Activated T-cell treated with anti-CD3 and anti-CD28 coated beads, Interleukin-2, amount 50 U/mL, for 4 hours (primary cell): ENCODE data around the gene RNU7-1. TPM values are rescaled to one million over a fixed set of nuclear protein-coding genes. Genes with fewer than 3 reads are reported as not detected.
"Not testable (repeated sequence)": the region's sequence is repeated elsewhere in the genome, so short reads cannot be mapped to it uniquely, and the experiment has no call there.

Experiments used
- ATAC-seq, 2 donors: fragments of 200-7000 bp; cut with Tn5 transposase; one replicate each; pipeline ENCODE4 v1.10.0; 2021
- DNase-seq: peaks from one replicate; pipeline ENCODE4 v3.0.0-alpha.2; 2020
- H3K27me3 Mint-ChIP-seq: one replicate; pipeline ENCODE4 v1.8.0; 2021; ENCODE audit warnings: low read depth, mixed read lengths
- H3K36me3 Mint-ChIP-seq: one replicate; pipeline ENCODE4 v1.8.0; 2022; ENCODE audit warnings: mixed read lengths; ENCODE audit not compliant: insufficient read depth
- H3K4me1 Mint-ChIP-seq: one replicate; pipeline ENCODE4 v1.8.0; 2021; ENCODE audit warnings: low read depth, mixed read lengths
- H3K4me3 Mint-ChIP-seq: one replicate; pipeline ENCODE4 v1.8.0; 2021; ENCODE audit warnings: mild to moderate bottlenecking, moderate library complexity, mixed read lengths
- H3K9me3 Mint-ChIP-seq: one replicate; pipeline ENCODE4 v1.8.0; 2021; ENCODE audit warnings: mixed read lengths
- total RNA-seq, 3 donors: library from RNA; stranded (reverse); gene quantifications; one replicate each; pipeline ENCODE4 v1.2.1, GENCODE V29; 2021

The RNU7-1 gene
- not detected for total RNA-seq

GRCh38 chr12:6943722-6944380, at the start of gene RNU7-1, which contains the start of gene C12orf57:
RNU7-1 (plus strand) TSS chr12:6943816.
C12orf57 (plus strand) TSS chr12:6944022; CDS start chr12:6944122, 100 bp downstream.
- no peaks in the 10 kb centered on the region for H3K9me3 Mint-ChIP-seq
- peak within 1 kb of the TSS; percentile 94 for H3K4me3 Mint-ChIP-seq
- ATAC-seq: peak; percentile 74
- peaks cover 70% of the 10 kb centered on the region for H3K4me1 Mint-ChIP-seq
- H3K36me3 Mint-ChIP-seq: peaks cover 2% of the 10 kb centered on the region
- peak; percentile 45 for DNase-seq
- H3K27me3 Mint-ChIP-seq: no peaks in the 10 kb centered on the region

- ATAC-seq: no peak
- H3K4me1 Mint-ChIP-seq: peaks cover 9% of the 10 kb centered on the region
- H3K36me3 Mint-ChIP-seq: no peaks in the 10 kb centered on the region
- no peaks in the 10 kb centered on the region for H3K9me3 Mint-ChIP-seq
- DNase-seq: no peak
- H3K4me3 Mint-ChIP-seq: no peak overlapping the region
- no peaks in the 10 kb centered on the region for H3K27me3 Mint-ChIP-seq
These were observed 49.3 kb upstream of the RNU7-1 start for GRCh38 chr12:6894321-6894720.

GRCh38 chr12:6896846-6897435, 46.7 kb upstream of the RNU7-1 start:
- Mint-ChIP-seq H3K4me3 (no peak overlapping the region), H3K9me3 (no peaks in the 10 kb centered on the region), H3K27me3 (no peaks in the 10 kb centered on the region), H3K4me1 (peaks cover 6% of the 10 kb centered on the region), H3K36me3 (no peaks in the 10 kb centered on the region)
- ATAC-seq (no peak), DNase-seq (no peak)

GRCh38 chr12:6899427-6899826, 44.2 kb upstream of the RNU7-1 start:
- no peak for ATAC-seq
- Mint-ChIP-seq H3K27me3 (no peaks in the 10 kb centered on the region), H3K4me3 (no peak overlapping the region), H3K36me3 (no peaks in the 10 kb centered on the region), H3K9me3 (no peaks in the 10 kb centered on the region), H3K4me1 (peaks cover 6% of the 10 kb centered on the region)
- DNase-seq: no peak

- ATAC-seq: no peak
- Mint-ChIP-seq H3K9me3 (no peaks in the 10 kb centered on the region), H3K27me3 (no peaks in the 10 kb centered on the region), H3K4me3 (no peak overlapping the region), H3K36me3 (no peaks in the 10 kb centered on the region), H3K4me1 (peaks cover 6% of the 10 kb centered on the region)
- DNase-seq: no peak
These were observed 43.6 kb upstream of the RNU7-1 start for GRCh38 chr12:6899837-6900519.

- H3K9me3 Mint-ChIP-seq: no peaks in the 10 kb centered on the region
- no peaks in the 10 kb centered on the region for H3K36me3 Mint-ChIP-seq
- peaks cover 6% of the 10 kb centered on the region for H3K4me1 Mint-ChIP-seq
- no peak overlapping the region for H3K4me3 Mint-ChIP-seq
- DNase-seq (no peak), ATAC-seq (no peak)
- no peaks in the 10 kb centered on the region for H3K27me3 Mint-ChIP-seq
These were observed 41.2 kb upstream of the RNU7-1 start for GRCh38 chr12:6902448-6902847.

GRCh38 chr12:6903722-6904121, 39.9 kb upstream of the RNU7-1 start:
- Mint-ChIP-seq H3K27me3 (no peaks in the 10 kb centered on the region), H3K36me3 (no peaks in the 10 kb centered on the region), H3K4me1 (peaks cover 6% of the 10 kb centered on the region), H3K4me3 (no peak overlapping the region), H3K9me3 (no peaks in the 10 kb centered on the region)
- DNase-seq (no peak), ATAC-seq (no peak)

- H3K36me3 Mint-ChIP-seq: no peaks in the 10 kb centered on the region
- H3K4me3 Mint-ChIP-seq: no peak within 1 kb of the TSS
- ATAC-seq: peak; percentile 99
- no peaks in the 10 kb centered on the region for H3K27me3 Mint-ChIP-seq
- DNase-seq: peak; percentile 96
- H3K4me1 Mint-ChIP-seq: peaks cover 5% of the 10 kb centered on the region
- no peaks in the 10 kb centered on the region for H3K9me3 Mint-ChIP-seq
These were observed 39.0 kb upstream of the RNU7-1 start, which contains the start of gene LRRC23 for GRCh38 chr12:6904280-6905276. LRRC23 (plus strand) TSS chr12:6904822; CDS start chr12:6905634, 812 bp downstream.

- Mint-ChIP-seq H3K4me1 (no peaks in the 10 kb centered on the region), H3K27me3 (no peaks in the 10 kb centered on the region), H3K4me3 (no peak overlapping the region), H3K36me3 (no peaks in the 10 kb centered on the region), H3K9me3 (no peaks in the 10 kb centered on the region)
- ATAC-seq (no peak), DNase-seq (no peak)
These were observed 38.1 kb upstream of the RNU7-1 start for GRCh38 chr12:6905414-6906040.

GRCh38 chr12:6908141-6908540, 35.5 kb upstream of the RNU7-1 start:
- H3K9me3 Mint-ChIP-seq, H3K4me1 Mint-ChIP-seq, ATAC-seq, H3K4me3 Mint-ChIP-seq, H3K27me3 Mint-ChIP-seq, DNase-seq, H3K36me3 Mint-ChIP-seq: not testable (repeated sequence)

- ATAC-seq: no peak
- H3K27me3 Mint-ChIP-seq: no peaks in the 10 kb centered on the region
- no peaks in the 10 kb centered on the region for H3K9me3 Mint-ChIP-seq
- peaks cover 14% of the 10 kb centered on the region for H3K4me1 Mint-ChIP-seq
- DNase-seq: no peak
- no peaks in the 10 kb centered on the region for H3K36me3 Mint-ChIP-seq
- no peak overlapping the region for H3K4me3 Mint-ChIP-seq
These were observed 34.0 kb upstream of the RNU7-1 start for GRCh38 chr12:6909421-6910145.

- peaks cover 29% of the 10 kb centered on the region for H3K4me1 Mint-ChIP-seq
- no peaks in the 10 kb centered on the region for H3K27me3 Mint-ChIP-seq
- H3K36me3 Mint-ChIP-seq: peaks cover 7% of the 10 kb centered on the region
- peak overlapping the region; percentile 66 for H3K4me3 Mint-ChIP-seq
- ATAC-seq (no peak), DNase-seq (no peak)
- H3K9me3 Mint-ChIP-seq: no peaks in the 10 kb centered on the region
These were observed 31.3 kb upstream of the RNU7-1 start for GRCh38 chr12:6912164-6912935.
